H1 (cell line): ENCODE measurements around the gene NF1. TPM values are rescaled to one million over a fixed set of nuclear protein-coding genes. Genes with fewer than 3 reads are reported as not detected.

ENCODE experiments used
- CTCF ChIA-PET: fragments of 300-600 bp; sonication (Branson Sonifier 250); formaldehyde crosslinking; loops from one replicate; lab custom pipeline; 2021; ENCODE audit not compliant: partially characterized antibody; lab: Charles Lee
- POLR2A ChIA-PET: fragments of 300-600 bp; sonication (Branson Sonifier 250); formaldehyde crosslinking; loops from one replicate; lab custom pipeline; 2021; ENCODE audit warnings: inconsistent platforms; ENCODE audit not compliant: partially characterized antibody; lab: Charles Lee
- DNase-seq, 2 experiments: peaks; one replicate each; pipeline versions ENCODE4 v3.0.0 to v3.0.0-alpha.2; 2010 to 2022; ENCODE audit warnings: low spot score in 2 of 2, low read depth in 1 of 2, mixed read lengths in 1 of 2
- FAIRE-seq: peaks from 2 replicates; lab custom pipeline; 2011; peaks lifted over from hg19 to GRCh38; lab: Jason Lieb, UNC
- H2AFZ ChIP-seq: 2 replicates; pipeline ENCODE4 v1.8.1; 2012; ENCODE audit warnings: low read length, inconsistent platforms
- H2AK5ac ChIP-seq: 2 replicates; pipeline ENCODE4 v1.6.1; 2013; ENCODE audit warnings: low read depth, low read length
- H2BK120ac ChIP-seq: replicated peaks from 2 replicates; pipeline ENCODE3; 2013; ENCODE audit warnings: low read depth, low read length, inconsistent platforms
- H2BK12ac ChIP-seq: 2 replicates; pipeline ENCODE4 v1.6.1; 2013; ENCODE audit warnings: low read depth, low read length
- H2BK15ac ChIP-seq: 2 replicates; pipeline ENCODE4 v1.6.1; 2013; ENCODE audit warnings: low read length
- H2BK20ac ChIP-seq: 2 replicates; pipeline ENCODE4 v1.6.1; 2013; ENCODE audit warnings: low read length
- H2BK5ac ChIP-seq: 2 replicates; pipeline ENCODE4 v1.6.1; 2013; ENCODE audit warnings: low read depth, low read length
- H3K14ac ChIP-seq: 2 replicates; pipeline ENCODE4 v1.6.1; 2013; ENCODE audit warnings: inconsistent platforms; ENCODE audit not compliant: insufficient read length
- H3K18ac ChIP-seq: 2 replicates; pipeline ENCODE4 v1.6.1; 2013; ENCODE audit warnings: low read length; ENCODE audit errors: extremely low read depth
- H3K23ac ChIP-seq: 2 replicates; pipeline ENCODE4 v1.6.1; 2013; ENCODE audit warnings: inconsistent platforms; ENCODE audit not compliant: insufficient read length
- H3K23me2 ChIP-seq: 2 replicates; pipeline ENCODE4 v1.6.1; 2013; ENCODE audit warnings: low read depth, low read length
- H3K27ac ChIP-seq: 2 replicates; pipeline ENCODE4 v1.6.1; 2011; ENCODE audit warnings: low read depth, low read length, inconsistent platforms
- H3K27me3 ChIP-seq, 4 experiments: replicated peaks in 1 of 4; 1 replicate in 1 of 4; 2 replicates in 3 of 4; pipeline versions ENCODE4 v1.6.1 to v1.8.1; 2011 to 2013; ENCODE audit warnings: low read length in 3 of 4, mild to moderate bottlenecking in 3 of 4, inconsistent platforms in 2 of 4, mixed read lengths in 2 of 4, moderate library complexity in 1 of 4; ENCODE audit not compliant: control insufficient read depth in 3 of 4, insufficient read depth in 3 of 4; ENCODE audit errors: extremely low read depth in 1 of 4
- H3K36me3 ChIP-seq, 4 experiments: 2 replicates each; pipeline versions ENCODE4 v1.6.1 to v1.8.1; 2011 to 2013; ENCODE audit warnings: mild to moderate bottlenecking in 4 of 4, low read length in 3 of 4, moderate library complexity in 2 of 4, control low read depth in 1 of 4, inconsistent platforms in 1 of 4; ENCODE audit not compliant: insufficient read depth in 4 of 4, control insufficient read depth in 2 of 4
- H3K4ac ChIP-seq: replicated peaks from 2 replicates; pipeline ENCODE3; 2013; ENCODE audit warnings: low read length, low read depth, mixed read lengths, inconsistent platforms; ENCODE audit not compliant: insufficient read length
- H3K4me1 ChIP-seq, 4 experiments: replicated peaks in 1 of 4; 1 replicate in 1 of 4; 2 replicates in 3 of 4; pipeline versions ENCODE4 v1.6.1 to v1.8.1; 2011 to 2013; ENCODE audit warnings: low read length in 3 of 4, inconsistent platforms in 2 of 4, mixed read lengths in 1 of 4; ENCODE audit not compliant: insufficient read depth in 4 of 4, control insufficient read depth in 3 of 4
- H3K4me2 ChIP-seq, 2 experiments: 2 replicates each; pipeline versions ENCODE4 v1.6.1 to v1.8.1; 2011 to 2013; ENCODE audit warnings: low read depth in 2 of 2, low read length in 2 of 2, control low read depth in 1 of 2, inconsistent platforms in 1 of 2, mild to moderate bottlenecking in 1 of 2; ENCODE audit not compliant: insufficient read depth in 1 of 2
- H3K4me3 ChIP-seq, 4 experiments: fragments of 200-600, 300-600 bp in 1 of 4; sonication (generic), shearing (Covaris generic), sonication (Bioruptor Twin) in 1 of 4; 2 replicates each; pipeline versions ENCODE4 v1.5.1 to v1.8.1; 2011 to 2016; ENCODE audit warnings: low read length in 4 of 4, low read depth in 3 of 4, control low read depth in 2 of 4, inconsistent platforms in 2 of 4, mild to moderate bottlenecking in 2 of 4, mixed read lengths in 1 of 4, moderate library complexity in 1 of 4; ENCODE audit not compliant: insufficient read depth in 2 of 4; ENCODE audit errors: extremely low read depth in 1 of 4
- H3K56ac ChIP-seq: replicated peaks from 2 replicates; pipeline ENCODE3; 2013; ENCODE audit warnings: low read depth, mild to moderate bottlenecking, mixed read lengths, low read length, inconsistent platforms; ENCODE audit not compliant: insufficient read length
- H3K79me1 ChIP-seq: 2 replicates; pipeline ENCODE4 v1.6.1; 2013; ENCODE audit warnings: low read depth, low read length, control low read depth
- H3K79me2 ChIP-seq, 2 experiments: 2 replicates each; pipeline versions ENCODE4 v1.6.1 to v1.8.1; 2012 to 2013; ENCODE audit warnings: low read length in 2 of 2, mild to moderate bottlenecking in 2 of 2, inconsistent platforms in 1 of 2; ENCODE audit not compliant: insufficient read depth in 2 of 2, control insufficient read depth in 1 of 2
- H3K9ac ChIP-seq, 4 experiments: replicated peaks in 1 of 4; 1 replicate in 1 of 4; 2 replicates in 3 of 4; pipeline versions ENCODE4 v1.6.1 to v1.8.1; 2011 to 2013; ENCODE audit warnings: low read depth in 3 of 4, low read length in 3 of 4, control low read depth in 2 of 4, mild to moderate bottlenecking in 2 of 4, moderate library complexity in 2 of 4, inconsistent platforms in 1 of 4; ENCODE audit errors: extremely low read depth in 1 of 4
- H3K9me3 ChIP-seq, 2 experiments: 2 replicates each; pipeline versions ENCODE4 v1.6.1 to v1.8.1; 2012 to 2013; ENCODE audit warnings: mild to moderate bottlenecking in 2 of 2, moderate library complexity in 2 of 2, control low read depth in 1 of 2, inconsistent platforms in 1 of 2, low read depth in 1 of 2, low read length in 1 of 2, mixed read lengths in 1 of 2; ENCODE audit not compliant: insufficient read depth in 2 of 2
- H4K20me1 ChIP-seq, 2 experiments: replicated peaks in 1 of 2; 2 replicates each; pipeline versions ENCODE3 to v1.8.1; 2011 to 2013; ENCODE audit warnings: inconsistent platforms in 2 of 2, low read length in 2 of 2, mild to moderate bottlenecking in 1 of 2; ENCODE audit not compliant: insufficient read depth in 2 of 2, control insufficient read depth in 1 of 2
- H4K5ac ChIP-seq: 2 replicates; pipeline ENCODE4 v1.6.1; 2013; ENCODE audit warnings: low read length, low read depth, mixed read lengths, inconsistent platforms; ENCODE audit not compliant: insufficient read length
- H4K8ac ChIP-seq: 2 replicates; pipeline ENCODE4 v1.8.0; 2013; ENCODE audit warnings: mild to moderate bottlenecking, moderate library complexity, low read length, inconsistent platforms; ENCODE audit not compliant: insufficient read depth; ENCODE audit errors: extremely low read depth
- H4K91ac ChIP-seq: replicated peaks from 2 replicates; pipeline ENCODE3; 2013; ENCODE audit warnings: low read length, mixed read lengths, inconsistent platforms; ENCODE audit not compliant: insufficient read length
- CHD1 ChIP-seq: IDR thresholded peaks from 2 replicates; pipeline ENCODE4 v1.6.1; 2012; ENCODE audit warnings: low read depth, low read length, improper control_type of control experiment
- CREB1 ChIP-seq: IDR thresholded peaks from 2 replicates; pipeline ENCODE4 v1.6.1; 2012; ENCODE audit warnings: inconsistent platforms
- GTF2F1 ChIP-seq: IDR thresholded peaks from 2 replicates; pipeline ENCODE4 v1.6.1; 2012; ENCODE audit warnings: low read depth, low read length, improper control_type of control experiment, borderline replicate concordance
- MAX ChIP-seq: IDR thresholded peaks from 2 replicates; pipeline ENCODE4 v1.6.1; 2012; ENCODE audit warnings: inconsistent platforms
- POLR2A ChIP-seq, 2 experiments: IDR thresholded peaks; 1 replicate in 1 of 2; 2 replicates in 1 of 2; pipeline ENCODE4 v1.6.1; 2011; ENCODE audit warnings: low read depth in 2 of 2, low read length in 2 of 2, mild to moderate bottlenecking in 2 of 2; ENCODE audit errors: control extremely low read depth in 1 of 2
- POU5F1 ChIP-seq: IDR thresholded peaks from 2 replicates; pipeline ENCODE4 v1.6.1; 2011; ENCODE audit warnings: low read depth, mild to moderate bottlenecking, low read length, moderate library complexity
- SIX5 ChIP-seq: IDR thresholded peaks from 2 replicates; pipeline ENCODE4 v1.6.1; 2011; ENCODE audit warnings: mild to moderate bottlenecking, low read depth, low read length
- SP1 ChIP-seq: IDR thresholded peaks from 2 replicates; pipeline ENCODE4 v1.6.1; 2011; ENCODE audit warnings: low read depth, low read length
- TBP ChIP-seq: IDR thresholded peaks from 2 replicates; pipeline ENCODE4 v1.6.1; 2011; ENCODE audit warnings: low read depth, low read length, improper control_type of control experiment
- TEAD4 ChIP-seq: IDR thresholded peaks from 2 replicates; pipeline ENCODE4 v1.6.1; 2012; ENCODE audit warnings: low read depth, low read length, inconsistent platforms, mixed read lengths
- ZNF274 ChIP-seq: IDR thresholded peaks from 2 replicates; pipeline ENCODE4 v1.7.0; 2012; ENCODE audit warnings: low read length, borderline replicate concordance; ENCODE audit errors: extremely low read depth
- WGBS, 2 experiments: shearing (Covaris generic) in 1 of 2; methylation state at CpG; one replicate each; pipeline versions ENCODE4 v1.1.6 to v1.1.7; 2013 to 2015; ENCODE audit warnings: low lambda C conversion rate in 2 of 2, mixed read lengths in 2 of 2, inconsistent platforms in 1 of 2, low coverage in 1 of 2, missing lambda C conversion rate in 1 of 2; ENCODE audit not compliant: insufficient replicate concordance in 2 of 2, insufficient coverage in 1 of 2, insufficient read length in 1 of 2; ENCODE audit errors: extremely low coverage in 1 of 2, missing lambda C conversion rate in 1 of 2; 5-methylcytosine and 5-hydroxymethylcytosine counted together
- polyA plus RNA-seq, 7 experiments: library from polyadenylated mRNA; depleted of rRNA in 3 of 7; stranded (reverse) in 5 of 7; unstranded in 2 of 7; fragments of >200 nt in 5 of 7; fragments of 200-250 nt in 2 of 7; gene quantifications; 1 replicate in 5 of 7; 2 replicates in 1 of 7; 4 replicates in 1 of 7; pipeline versions ENCODE4 v1.2.1 to v1.2.3, GENCODE V29; 2011 to 2013; ENCODE audit warnings: missing spikeins in 2 of 7, mixed read lengths in 2 of 7
- total RNA-seq: library from RNA; stranded (reverse); fragmentation: NEBNext Ultra II Directional; extraction: Animal tissue kit (Norgen Biotek cat#: 25700); gene quantifications from 2 replicates; pipeline ENCODE4 v1.2.1, GENCODE V29; 2021
- TF ChIP-seq, protein P1 (sequence below): IDR thresholded peaks from 2 replicates; pipeline ENCODE4 v1.6.1; 2012; ENCODE audit warnings: low read length, inconsistent platforms

The NF1 gene
- total and polyA plus RNA-seq, 2 of the 8 experiments (the other 6 are each of a cell fraction or from before 2014, with no cell fraction given) = 19.3 to 29.6 TPM

DNA sequence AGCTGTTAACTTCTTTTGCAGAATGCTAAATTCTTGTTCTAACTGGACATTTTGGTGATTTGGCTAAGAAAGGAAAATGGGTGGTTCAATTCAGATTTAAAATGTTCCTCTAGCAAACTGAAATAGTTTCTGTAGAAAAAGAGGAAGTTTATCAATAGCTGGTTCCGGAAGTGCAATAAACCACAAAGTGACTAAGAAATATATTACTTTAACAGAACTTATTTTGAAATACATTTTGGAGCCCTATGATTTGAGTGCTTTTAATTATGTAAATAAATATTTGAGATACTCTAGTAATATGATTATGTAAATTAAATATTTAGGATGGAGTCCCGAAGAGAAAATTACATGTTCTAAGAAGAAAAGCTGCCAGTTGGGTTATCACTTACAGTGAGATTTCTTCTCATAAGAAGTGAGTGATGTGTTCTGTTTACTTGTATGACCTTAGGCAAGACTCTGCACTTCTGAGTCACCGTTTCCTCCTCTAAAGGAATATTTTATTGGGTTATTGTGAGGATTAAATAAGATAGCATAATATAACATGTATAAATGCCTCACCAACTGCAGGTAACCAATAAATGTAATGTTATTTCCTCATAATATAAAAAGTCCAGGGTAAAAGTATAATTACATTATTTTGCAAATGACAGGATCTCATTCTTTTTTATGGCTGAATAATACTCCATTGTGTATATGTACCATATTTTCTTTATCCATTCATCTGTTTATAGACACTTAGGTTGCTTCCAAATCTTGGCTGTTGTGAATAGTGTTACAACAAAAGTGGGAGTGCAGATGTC, 219.4 kb downstream of the NF1 start, which contains the start of gene EVI2B:
Gene EVI2B, minus strand, starts transcription at position 73 of the 800 bp plus-strand sequence. CDS start 8,445 bp downstream, outside the sequence.
- Histone ChIP-seq H2BK15ac (no peak within 1 kb of the TSS), H3K14ac (no peak within 1 kb of the TSS), H3K79me2 (no peaks in the 10 kb centered on the region), H3K4me2 (no peak within 1 kb of the TSS), H2BK120ac (no peak within 1 kb of the TSS), H2BK20ac (no peak within 1 kb of the TSS), H3K79me1 (no peaks in the 10 kb centered on the region), H4K5ac (no peak within 1 kb of the TSS), H3K9me3 (no peaks in the 10 kb centered on the region), H3K9ac (no peak within 1 kb of the TSS), H3K27me3 (no peaks in the 10 kb centered on the region), H3K18ac (no peak within 1 kb of the TSS), H3K4ac (no peak within 1 kb of the TSS), H3K36me3 (no peaks in the 10 kb centered on the region), H3K23me2 (no peaks in the 10 kb centered on the region), H4K91ac (no peak within 1 kb of the TSS), H3K27ac (no peak within 1 kb of the TSS), H3K23ac (no peak within 1 kb of the TSS), H3K4me3 (no peak within 1 kb of the TSS), H3K4me1 (0 out of 7 replicates have a peak, but pooled peaks cover 0 to 4% (median 0%) of the 10 kb centered on the region in 4 experiments), H2BK5ac (no peak within 1 kb of the TSS), H4K8ac (no peak within 1 kb of the TSS; the same call in 1 of the 2 replicates), H3K56ac (no peak within 1 kb of the TSS), H2BK12ac (no peak within 1 kb of the TSS), H2AK5ac (no peak within 1 kb of the TSS), H4K20me1 (no peaks in the 10 kb centered on the region), H2AFZ (no peak within 1 kb of the TSS)
- POLR2A ChIA-PET = no interaction called here
- 91% methylated on average over 3 of the region's 3 CpGs; no CpG with 5 or more reads in 1 of the 2 experiments for WGBS, 2 experiments
- DNase-seq (no peak), FAIRE-seq (no peak)
- CTCF ChIA-PET = interaction anchor here (1.2 kb wide), 1 partner anchor 26 kb away, joined by 3 read pairs; no protein-coding TSS in a partner anchor
- TF ChIP-seq TEAD4 (no peak), MAX (no peak), GTF2F1 (no peak), POLR2A (IDR thresholded peaks at IDR 0.05; ENCODE audit: control extremely low read depth in 1 of 2, low read depth in 2 of 2, low read length in 2 of 2) (no peak), SP1 (no peak), CHD1 (no peak), POU5F1 (no peak), TBP (no peak), ZNF274 (no peak), SIX5 (no peak), CREB1 (no peak)
- TF ChIP-seq, protein P1, sequence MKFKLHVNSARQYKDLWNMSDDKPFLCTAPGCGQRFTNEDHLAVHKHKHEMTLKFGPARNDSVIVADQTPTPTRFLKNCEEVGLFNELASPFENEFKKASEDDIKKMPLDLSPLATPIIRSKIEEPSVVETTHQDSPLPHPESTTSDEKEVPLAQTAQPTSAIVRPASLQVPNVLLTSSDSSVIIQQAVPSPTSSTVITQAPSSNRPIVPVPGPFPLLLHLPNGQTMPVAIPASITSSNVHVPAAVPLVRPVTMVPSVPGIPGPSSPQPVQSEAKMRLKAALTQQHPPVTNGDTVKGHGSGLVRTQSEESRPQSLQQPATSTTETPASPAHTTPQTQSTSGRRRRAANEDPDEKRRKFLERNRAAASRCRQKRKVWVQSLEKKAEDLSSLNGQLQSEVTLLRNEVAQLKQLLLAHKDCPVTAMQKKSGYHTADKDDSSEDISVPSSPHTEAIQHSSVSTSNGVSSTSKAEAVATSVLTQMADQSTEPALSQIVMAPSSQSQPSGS = no peak
